HG03457 (cell line): Measurements from ENCODE around the gene TMED10.
"Not testable (repeated sequence)": the region's sequence is repeated elsewhere in the genome, so short reads cannot be mapped to it uniquely, and the experiment has no call there.

Experiments used
- ATAC-seq: cut with Tn5 transposase; IDR thresholded peaks from one replicate; pipeline ENCODE4 v1.9.1; 2021; ENCODE audit warnings: moderate number of reproducible peaks; ENCODE audit not compliant: unreplicated experiment

TMED10 gene

GRCh38 chr14:75191100-75191499 lies 14.7 kb upstream of the TMED10 start:
- no peak for ATAC-seq

GRCh38 chr14:75190023-75190422 lies 13.6 kb upstream of the TMED10 start:
- no peak for ATAC-seq

GRCh38 chr14:75188520-75189268 lies 12.3 kb upstream of the TMED10 start:
- no peak for ATAC-seq

- ATAC-seq: no peak
Observed at GRCh38 chr14:75188086-75188485, 11.7 kb upstream of the TMED10 start.

- no peak for ATAC-seq
Observed at GRCh38 chr14:75186953-75187352, 10.5 kb upstream of the TMED10 start.

- no peak for ATAC-seq
Observed at GRCh38 chr14:75185251-75186040, 9.0 kb upstream of the TMED10 start.

GRCh38 chr14:75184492-75184891 lies 8.1 kb upstream of the TMED10 start:
- ATAC-seq: no peak

- no peak for ATAC-seq
Observed at GRCh38 chr14:75184039-75184438, 7.6 kb upstream of the TMED10 start.

- no peak for ATAC-seq
Observed at GRCh38 chr14:75183225-75183624, 6.8 kb upstream of the TMED10 start.

GRCh38 chr14:75182821-75183220 lies 6.4 kb upstream of the TMED10 start:
- ATAC-seq: no peak

GRCh38 chr14:75182163-75182562 lies 5.8 kb upstream of the TMED10 start:
- not testable (repeated sequence) for ATAC-seq

GRCh38 chr14:75181293-75182062 lies 5.1 kb upstream of the TMED10 start:
- no peak for ATAC-seq

GRCh38 chr14:75175677-75176141 lies 703 bp downstream of the TMED10 start:
- ATAC-seq: no peak

GRCh38 chr14:75174066-75174465 lies 2.3 kb downstream of the TMED10 start:
- ATAC-seq: no peak

- ATAC-seq: no peak
Observed at GRCh38 chr14:75170772-75171171, 5.6 kb downstream of the TMED10 start.

- ATAC-seq: no peak
Observed at GRCh38 chr14:75168586-75169335, 7.7 kb downstream of the TMED10 start.

- ATAC-seq: no peak
Observed at GRCh38 chr14:75167325-75167724, 9.1 kb downstream of the TMED10 start.

GRCh38 chr14:75165586-75166391 lies 10.6 kb downstream of the TMED10 start:
- ATAC-seq: no peak

- no peak for ATAC-seq
Observed at GRCh38 chr14:75164809-75165208, 11.6 kb downstream of the TMED10 start.

GRCh38 chr14:75163677-75164076 lies 12.7 kb downstream of the TMED10 start:
- no peak for ATAC-seq
